Astrocyte of the spinal cord (primary cell): Measurements from ENCODE around the gene EZR.
A peak's percentile ranks its signal among the peaks of the same experiment; 100 is the strongest.

Experiments
- DNase-seq: peaks from one replicate; pipeline ENCODE4 v3.0.0; 2011; ENCODE audit warnings: low read depth, low spot score
- H3K4me3 ChIP-seq: 2 replicates; pipeline ENCODE4 v1.5.1; 2011; ENCODE audit warnings: low read depth, mild to moderate bottlenecking, low read length, moderate library complexity
- CTCF ChIP-seq: IDR thresholded peaks from 2 replicates; pipeline ENCODE4 v1.5.1; 2012; ENCODE audit warnings: low read depth, mild to moderate bottlenecking, low read length, inconsistent platforms
- in situ Hi-C: cut with HindIII; loops from 2 replicates; pipeline ENCODE4 v1.10.0; 2017; ENCODE audit warnings: low sequenced_read_pairs

EZR gene

GRCh38 chr6:158744986-158745430 is 74.2 kb downstream of the EZR start:
- in situ Hi-C loops: no loop called here
- no peak for TF ChIP-seq CTCF

GRCh38 chr6:158743033-158743651 is 76.0 kb downstream of the EZR start:
- no peak for DNase-seq
- no peak overlapping the region for H3K4me3 ChIP-seq
- no peak for TF ChIP-seq CTCF
- in situ Hi-C loops: no loop called here

More at GRCh38 chr6:158744986-158745430, 74.2 kb downstream of the EZR start:
- DNase-seq: no peak
- H3K4me3 ChIP-seq: no peak overlapping the region

GRCh38 chr6:158739673-158740072 is 79.5 kb downstream of the EZR start:
- in situ Hi-C loops: no loop called here
- DNase-seq: no peak
- no peak for TF ChIP-seq CTCF
- no peak overlapping the region for H3K4me3 ChIP-seq

- in situ Hi-C loops: no loop called here
- peak; percentile 13 for DNase-seq
- no peak for TF ChIP-seq CTCF
- H3K4me3 ChIP-seq: no peak overlapping the region
Measured at GRCh38 chr6:158737710-158738615, 81.2 kb downstream of the EZR start.

GRCh38 chr6:158737082-158737709 is 82.0 kb downstream of the EZR start:
- TF ChIP-seq CTCF: no peak
- no peak overlapping the region for H3K4me3 ChIP-seq
- in situ Hi-C loops: no loop called here
- no peak for DNase-seq

- DNase-seq: no peak
- no peak overlapping the region for H3K4me3 ChIP-seq
- TF ChIP-seq CTCF: no peak
- in situ Hi-C loops: no loop called here
Measured at GRCh38 chr6:158735009-158735408, 84.2 kb downstream of the EZR start.
